ENCODE measurements around the gene SUV39H2. TPM values are rescaled to one million over a fixed set of nuclear protein-coding genes. Genes with fewer than 3 reads are reported as not detected.
"Not testable (repeated sequence)": the region's sequence is repeated elsewhere in the genome, so short reads cannot be mapped to it uniquely, and the experiment has no call there.

The SUV39H2 gene
- total RNA-seq, 2 donors from 2014 or later: 34.0 to 35.9 TPM

- peak overlapping the region in 1 of 2 donors; percentile 17 for H3K27ac Mint-ChIP-seq
- DNase-seq (ENCODE audit: low spot score in 2 of 2) (no peak), ATAC-seq (no peak)
- peaks cover 0 to 9% of the 10 kb centered on the region in 2 donors for H3K36me3 Mint-ChIP-seq
- no peaks in the 10 kb centered on the region for H3K9me3 Mint-ChIP-seq
Measured at GRCh38 chr10:14859775-14860174, 18.9 kb upstream of the SUV39H2 start.

GRCh38 chr10:14860791-14861190 lies 17.9 kb upstream of the SUV39H2 start:
- ATAC-seq: no peak
- no peak for DNase-seq (ENCODE audit: low spot score in 2 of 2)
- H3K9me3 Mint-ChIP-seq: no peaks in the 10 kb centered on the region
- H3K36me3 Mint-ChIP-seq: peaks cover 0 to 9% of the 10 kb centered on the region in 2 donors
- peak overlapping the region; percentile 17 to 69 for H3K27ac Mint-ChIP-seq

GRCh38 chr10:14864466-14864865 lies 14.2 kb upstream of the SUV39H2 start:
- not testable (repeated sequence) for DNase-seq (ENCODE audit: low spot score in 2 of 2); H3K36me3 Mint-ChIP-seq; ATAC-seq; H3K9me3 Mint-ChIP-seq
- H3K27ac Mint-ChIP-seq: peak overlapping the region in 1 of 2 donors; percentile 44

GRCh38 chr10:14864871-14865270 lies 13.8 kb upstream of the SUV39H2 start:
- not testable (repeated sequence) for H3K9me3 Mint-ChIP-seq; H3K36me3 Mint-ChIP-seq; ATAC-seq; DNase-seq (ENCODE audit: low spot score in 2 of 2); H3K27ac Mint-ChIP-seq

- Mint-ChIP-seq H3K9me3 (no peaks in the 10 kb centered on the region), H3K36me3 (peaks cover 5 to 6% of the 10 kb centered on the region in 2 donors), H3K27ac (no peak overlapping the region)
- no peak for ATAC-seq
- DNase-seq (ENCODE audit: low spot score in 2 of 2): no peak
Measured at GRCh38 chr10:14873090-14873760, 5.4 kb upstream of the SUV39H2 start.

GRCh38 chr10:14875941-14876340 lies 2.7 kb upstream of the SUV39H2 start:
- DNase-seq (ENCODE audit: low spot score in 2 of 2) (no peak), ATAC-seq (no peak)
- Mint-ChIP-seq H3K36me3 (peaks cover 0 to 15% of the 10 kb centered on the region in 2 donors), H3K9me3 (no peaks in the 10 kb centered on the region), H3K27ac (no peak overlapping the region)

GRCh38 chr10:14876764-14877163 lies 1.9 kb upstream of the SUV39H2 start:
- Mint-ChIP-seq H3K27ac (peak overlapping the region; percentile 82 to 96), H3K9me3 (no peaks in the 10 kb centered on the region)

GRCh38 chr10:14879124-14879927 lies 660 bp downstream of the SUV39H2 start:
- Mint-ChIP-seq H3K9me3 (no peaks in the 10 kb centered on the region), H3K36me3 (peaks cover 19 to 24% of the 10 kb centered on the region in 2 donors), H3K27ac (peak overlapping the region; percentile 82 to 98)
- ATAC-seq (peak; percentile 2 to 7), DNase-seq (ENCODE audit: low spot score in 2 of 2) (peak in 1 of 2 donors; percentile 31)

More at GRCh38 chr10:14876764-14877163, 1.9 kb upstream of the SUV39H2 start:
- ATAC-seq (no peak), DNase-seq (ENCODE audit: low spot score in 2 of 2) (no peak)
- H3K36me3 Mint-ChIP-seq: peaks cover 3 to 16% of the 10 kb centered on the region in 2 donors

- ATAC-seq: no peak
- no peak for DNase-seq (ENCODE audit: low spot score in 2 of 2)
- Mint-ChIP-seq H3K9me3 (no peaks in the 10 kb centered on the region), H3K27ac (peak overlapping the region; percentile 82 to 98), H3K36me3 (peaks cover 19 to 24% of the 10 kb centered on the region in 2 donors)
Measured at GRCh38 chr10:14879928-14880193, 1.2 kb downstream of the SUV39H2 start.

- ATAC-seq (no peak), DNase-seq (ENCODE audit: low spot score in 2 of 2) (no peak)
- H3K27ac Mint-ChIP-seq: peak overlapping the region in 1 of 2 donors; percentile 82
- H3K36me3 Mint-ChIP-seq: peaks cover 19 to 24% of the 10 kb centered on the region in 2 donors
- no peaks in the 10 kb centered on the region for H3K9me3 Mint-ChIP-seq
Measured at GRCh38 chr10:14880229-14880628, 1.6 kb downstream of the SUV39H2 start.

GRCh38 chr10:14884082-14884481 lies 5.4 kb downstream of the SUV39H2 start:
- Mint-ChIP-seq H3K27ac (no peak overlapping the region), H3K9me3 (no peaks in the 10 kb centered on the region), H3K36me3 (peaks cover 19% of the 10 kb centered on the region in 2 donors)
- DNase-seq (ENCODE audit: low spot score in 2 of 2): no peak
- peak; percentile 62 to 66 for ATAC-seq

- ATAC-seq (no peak), DNase-seq (ENCODE audit: low spot score in 2 of 2) (no peak)
- H3K9me3 Mint-ChIP-seq: no peaks in the 10 kb centered on the region
- peaks cover 0 to 16% of the 10 kb centered on the region in 2 donors for H3K36me3 Mint-ChIP-seq
- H3K27ac Mint-ChIP-seq: no peak overlapping the region
Measured at GRCh38 chr10:14889318-14889717, 10.7 kb downstream of the SUV39H2 start.

GRCh38 chr10:14891151-14891550 lies 12.5 kb downstream of the SUV39H2 start:
- Mint-ChIP-seq H3K36me3 (peaks cover 0 to 16% of the 10 kb centered on the region in 2 donors), H3K9me3 (no peaks in the 10 kb centered on the region), H3K27ac (no peak overlapping the region)
- DNase-seq (ENCODE audit: low spot score in 2 of 2) (no peak), ATAC-seq (no peak)

GRCh38 chr10:14904316-14904732 lies 25.7 kb downstream of the SUV39H2 start:
- DNase-seq (ENCODE audit: low spot score in 2 of 2): no peak
- Mint-ChIP-seq H3K9me3 (peaks cover 0 to 5% of the 10 kb centered on the region in 2 donors), H3K36me3 (peaks cover 17 to 56% of the 10 kb centered on the region in 2 donors), H3K27ac (no peak overlapping the region)
- peak in 1 of 2 donors; percentile 61 for ATAC-seq

GRCh38 chr10:14904864-14905263 lies 26.2 kb downstream of the SUV39H2 start:
- H3K9me3 Mint-ChIP-seq: peaks cover 0 to 5% of the 10 kb centered on the region in 2 donors
- H3K36me3 Mint-ChIP-seq: peaks cover 17 to 62% of the 10 kb centered on the region in 2 donors
- H3K27ac Mint-ChIP-seq: no peak overlapping the region
- ATAC-seq (no peak), DNase-seq (ENCODE audit: low spot score in 2 of 2) (no peak)

GRCh38 chr10:14905890-14906289 lies 27.2 kb downstream of the SUV39H2 start:
- Mint-ChIP-seq H3K27ac (no peak overlapping the region), H3K36me3 (peaks cover 21 to 72% of the 10 kb centered on the region in 2 donors), H3K9me3 (peaks cover 0 to 5% of the 10 kb centered on the region in 2 donors)
- no peak for ATAC-seq
- DNase-seq (ENCODE audit: low spot score in 2 of 2): no peak

GRCh38 chr10:14906765-14907164 lies 28.1 kb downstream of the SUV39H2 start:
- DNase-seq (ENCODE audit: low spot score in 2 of 2) (no peak), ATAC-seq (no peak)
- H3K36me3 Mint-ChIP-seq: peaks cover 28 to 81% of the 10 kb centered on the region in 2 donors
- peaks cover 0 to 5% of the 10 kb centered on the region in 2 donors for H3K9me3 Mint-ChIP-seq
- H3K27ac Mint-ChIP-seq: no peak overlapping the region
